ENCODE results near the gene NAP1L4.
A peak's percentile ranks its signal among the peaks of the same experiment; 100 is the strongest.
"Not testable (repeated sequence)": the region's sequence is repeated elsewhere in the genome, so short reads cannot be mapped to it uniquely, and the experiment has no call there.

Gene NAP1L4

GRCh38 chr11:2905299-2905698, 86.8 kb downstream of the NAP1L4 start:
- DNase-seq (ENCODE audit: low read depth in 3 of 3): not testable (repeated sequence)

- no peak for DNase-seq (ENCODE audit: low read depth in 3 of 3)
Measured at GRCh38 chr11:2904153-2905052, 87.7 kb downstream of the NAP1L4 start.

GRCh38 chr11:2903672-2904011, 88.5 kb downstream of the NAP1L4 start:
- no peak for DNase-seq (ENCODE audit: low read depth in 3 of 3)

GRCh38 chr11:2902784-2903671, 89.1 kb downstream of the NAP1L4 start:
- DNase-seq (ENCODE audit: low read depth in 3 of 3): no peak

- DNase-seq (ENCODE audit: low read depth in 3 of 3): peak; percentile 91 to 94 (median 92)
Measured at GRCh38 chr11:2901854-2902783, 90.0 kb downstream of the NAP1L4 start.

GRCh38 chr11:2901196-2901796, 90.8 kb downstream of the NAP1L4 start:
- DNase-seq (ENCODE audit: low read depth in 3 of 3): no peak

GRCh38 chr11:2899080-2899783, 92.9 kb downstream of the NAP1L4 start:
- no peak for DNase-seq (ENCODE audit: low read depth in 3 of 3)

- peak in 1 of 3 donors; percentile 38 for DNase-seq (ENCODE audit: low read depth in 3 of 3)
Measured at GRCh38 chr11:2898366-2899079, 93.6 kb downstream of the NAP1L4 start.

GRCh38 chr11:2897048-2897447, 95.1 kb downstream of the NAP1L4 start:
- DNase-seq (ENCODE audit: low read depth in 3 of 3): no peak

- no peak for DNase-seq (ENCODE audit: low read depth in 3 of 3)
Measured at GRCh38 chr11:2896047-2896446, 96.1 kb downstream of the NAP1L4 start.

All from stimulated activated CD4-positive, alpha-beta T cell treated with anti-CD3 and anti-CD28 coated beads, TNF-alpha, amount 100 ng/mL, for 48 hours (primary cell).